SK-N-SH treated with all-trans-retinoic acid at 6 μM for 48 hours (cell line): Measurements from ENCODE around the gene ATP8A2.

Experiments
- ATAC-seq: fragments of 200-7000 bp; cut with Tn5 transposase; 3 replicates; pipeline ENCODE4 v1.9.1; 2020; ENCODE audit warnings: mild to moderate bottlenecking, moderate library complexity
- ARNTL ChIP-seq: fragments of 450-650 bp; formaldehyde crosslinking; IDR thresholded peaks from 2 replicates; pipeline ENCODE4 v1.5.0; 2020; ENCODE audit warnings: low read depth, mild to moderate bottlenecking, moderate library complexity, borderline replicate concordance
- BACH2 ChIP-seq: fragments of 250-450 bp; sonication (Bioruptor Pico); IDR thresholded peaks from 2 replicates; pipeline ENCODE4 v1.9.0; 2021; ENCODE audit warnings: mild to moderate bottlenecking, borderline replicate concordance
- CSDC2 ChIP-seq: fragments of 250-450 bp; sonication (Bioruptor Pico); IDR thresholded peaks from 2 replicates; pipeline ENCODE4 v1.5.0; 2020; ENCODE audit warnings: mild to moderate bottlenecking, moderate library complexity
- ESRRG ChIP-seq: fragments of 250-450 bp; sonication (Bioruptor Pico); IDR thresholded peaks from 2 replicates; pipeline ENCODE4 v1.6.1; 2021; ENCODE audit warnings: mild to moderate bottlenecking
- OSR1 ChIP-seq: fragments of 250-450 bp; sonication (Bioruptor Pico); IDR thresholded peaks from 2 replicates; pipeline ENCODE4 v1.8.0; 2022; ENCODE audit warnings: moderate library complexity, mild to moderate bottlenecking, inconsistent platforms
- PPARA ChIP-seq: fragments of 250-450 bp; sonication (Bioruptor Pico); IDR thresholded peaks from 2 replicates; pipeline ENCODE4 v1.5.0; 2020; ENCODE audit warnings: mild to moderate bottlenecking, borderline replicate concordance
- SNAI2 ChIP-seq: fragments of 250-450 bp; sonication (Bioruptor Pico); IDR thresholded peaks from 2 replicates; pipeline ENCODE4 v1.5.0; 2020; ENCODE audit warnings: mild to moderate bottlenecking, moderate library complexity
- ZFP3 ChIP-seq: fragments of 250-450 bp; sonication (Bioruptor Pico); IDR thresholded peaks from 2 replicates; pipeline ENCODE4 v1.5.0; 2020; ENCODE audit warnings: mild to moderate bottlenecking, moderate library complexity
- ZFP30 ChIP-seq: fragments of 450-650 bp; formaldehyde crosslinking; IDR thresholded peaks from 2 replicates; pipeline ENCODE4 v1.5.0; 2022; ENCODE audit warnings: mild to moderate bottlenecking, moderate library complexity
- ZNF565 ChIP-seq: fragments of 450-650 bp; formaldehyde crosslinking; conservative IDR thresholded peaks from 2 replicates; pipeline ENCODE4 v1.5.0; 2020; ENCODE audit warnings: low read depth, mild to moderate bottlenecking, moderate library complexity
- ZNF70 ChIP-seq: fragments of 450-650 bp; formaldehyde crosslinking; IDR thresholded peaks from 2 replicates; pipeline ENCODE4 v1.5.0; 2020; ENCODE audit warnings: mild to moderate bottlenecking, moderate library complexity
- ZNF8 ChIP-seq: fragments of 450-650 bp; formaldehyde crosslinking; IDR thresholded peaks from 2 replicates; pipeline ENCODE4 v1.5.0; 2020; ENCODE audit warnings: mild to moderate bottlenecking, moderate library complexity
- TF ChIP-seq, protein P1 (sequence below): fragments of 250-450 bp; sonication (Bioruptor Pico); IDR thresholded peaks from 2 replicates; pipeline ENCODE4 v1.8.0; 2020; ENCODE audit warnings: mild to moderate bottlenecking, moderate library complexity, borderline replicate concordance
- TF ChIP-seq, protein P2 (sequence below): fragments of 250-450 bp; sonication (Bioruptor Pico); IDR thresholded peaks from 2 replicates; pipeline ENCODE4 v1.8.0; 2021; ENCODE audit warnings: low read depth, mild to moderate bottlenecking, moderate library complexity, borderline replicate concordance
- TF ChIP-seq, protein P3 (sequence below): fragments of 250-450 bp; sonication (Bioruptor Pico); IDR thresholded peaks from 2 replicates; pipeline ENCODE4 v1.5.1; 2020; ENCODE audit warnings: low read depth, mild to moderate bottlenecking, moderate library complexity

ATP8A2 gene

DNA sequence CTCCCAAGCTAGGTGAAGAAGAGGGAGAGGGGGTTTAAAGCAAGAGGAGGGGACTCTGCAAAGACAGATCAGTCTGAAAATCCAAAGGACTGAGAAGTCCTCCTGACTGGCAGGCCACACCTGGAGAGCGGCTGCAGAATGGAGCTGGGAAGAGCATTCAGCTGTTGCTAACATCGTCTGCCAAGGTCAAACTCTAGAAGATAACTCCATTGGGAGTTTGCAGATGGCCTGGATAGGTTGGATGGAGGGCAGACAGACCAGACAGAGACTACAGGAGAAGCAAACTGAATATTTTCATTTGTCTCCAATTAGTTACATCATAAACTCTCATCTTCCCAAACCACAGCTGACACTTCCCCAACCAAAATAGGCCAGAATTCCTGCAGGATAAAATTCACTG, 699.9 kb downstream of the ATP8A2 start (continued):
- TF ChIP-seq ZNF8 (CRISPR knock-in tag) (no peak), OSR1 (CRISPR knock-in tag) (no peak), ZNF70 (CRISPR knock-in tag) (no peak), BACH2 (CRISPR knock-in tag) (no peak), ZNF565 (CRISPR knock-in tag) (no peak), PPARA (no peak), ESRRG (CRISPR knock-in tag) (no peak), CSDC2 (CRISPR knock-in tag) (no peak)
- TF ChIP-seq, protein P1, sequence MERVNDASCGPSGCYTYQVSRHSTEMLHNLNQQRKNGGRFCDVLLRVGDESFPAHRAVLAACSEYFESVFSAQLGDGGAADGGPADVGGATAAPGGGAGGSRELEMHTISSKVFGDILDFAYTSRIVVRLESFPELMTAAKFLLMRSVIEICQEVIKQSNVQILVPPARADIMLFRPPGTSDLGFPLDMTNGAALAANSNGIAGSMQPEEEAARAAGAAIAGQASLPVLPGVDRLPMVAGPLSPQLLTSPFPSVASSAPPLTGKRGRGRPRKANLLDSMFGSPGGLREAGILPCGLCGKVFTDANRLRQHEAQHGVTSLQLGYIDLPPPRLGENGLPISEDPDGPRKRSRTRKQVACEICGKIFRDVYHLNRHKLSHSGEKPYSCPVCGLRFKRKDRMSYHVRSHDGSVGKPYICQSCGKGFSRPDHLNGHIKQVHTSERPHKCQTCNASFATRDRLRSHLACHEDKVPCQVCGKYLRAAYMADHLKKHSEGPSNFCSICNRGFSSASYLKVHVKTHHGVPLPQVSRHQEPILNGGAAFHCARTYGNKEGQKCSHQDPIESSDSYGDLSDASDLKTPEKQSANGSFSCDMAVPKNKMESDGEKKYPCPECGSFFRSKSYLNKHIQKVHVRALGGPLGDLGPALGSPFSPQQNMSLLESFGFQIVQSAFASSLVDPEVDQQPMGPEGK (CRISPR knock-in tag): no peak
- TF ChIP-seq, protein P2, sequence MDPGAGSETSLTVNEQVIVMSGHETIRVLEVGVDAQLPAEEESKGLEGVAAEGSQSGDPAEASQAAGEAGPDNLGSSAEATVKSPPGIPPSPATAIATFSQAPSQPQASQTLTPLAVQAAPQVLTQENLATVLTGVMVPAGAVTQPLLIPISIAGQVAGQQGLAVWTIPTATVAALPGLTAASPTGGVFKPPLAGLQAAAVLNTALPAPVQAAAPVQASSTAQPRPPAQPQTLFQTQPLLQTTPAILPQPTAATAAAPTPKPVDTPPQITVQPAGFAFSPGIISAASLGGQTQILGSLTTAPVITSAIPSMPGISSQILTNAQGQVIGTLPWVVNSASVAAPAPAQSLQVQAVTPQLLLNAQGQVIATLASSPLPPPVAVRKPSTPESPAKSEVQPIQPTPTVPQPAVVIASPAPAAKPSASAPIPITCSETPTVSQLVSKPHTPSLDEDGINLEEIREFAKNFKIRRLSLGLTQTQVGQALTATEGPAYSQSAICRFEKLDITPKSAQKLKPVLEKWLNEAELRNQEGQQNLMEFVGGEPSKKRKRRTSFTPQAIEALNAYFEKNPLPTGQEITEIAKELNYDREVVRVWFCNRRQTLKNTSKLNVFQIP (CRISPR knock-in tag): no peak

DNA sequence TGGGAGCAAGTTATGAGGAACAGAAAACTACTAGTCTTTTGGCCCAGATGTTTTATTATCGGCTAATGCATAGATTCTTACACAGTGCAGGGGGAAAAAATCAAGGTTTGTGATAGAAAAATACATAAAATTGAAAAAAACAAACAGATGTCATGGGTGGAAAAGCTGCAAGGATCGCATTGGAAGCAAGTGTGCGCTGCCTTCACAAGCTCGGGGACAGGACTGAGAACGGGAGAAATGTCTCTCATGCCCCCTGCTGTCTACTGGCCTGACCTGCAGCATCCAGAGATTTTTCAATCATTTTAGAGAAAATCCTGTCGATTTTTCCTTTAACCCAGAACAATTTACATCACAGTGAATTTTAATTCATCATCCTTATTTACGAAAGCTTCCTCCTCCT, 700.6 kb downstream of the ATP8A2 start:
- ATAC-seq: peak; percentile 93

GRCh38 chr13:26074706-26075105, 702.9 kb downstream of the ATP8A2 start:
- no peak for TF ChIP-seq ZFP30 (CRISPR knock-in tag)
- TF ChIP-seq SNAI2: no peak
- no peak for TF ChIP-seq ZFP3 (CRISPR knock-in tag)
- TF ChIP-seq ARNTL (CRISPR knock-in tag): no peak
- no peak for TF ChIP-seq ZNF8 (CRISPR knock-in tag)
- TF ChIP-seq, protein P3, sequence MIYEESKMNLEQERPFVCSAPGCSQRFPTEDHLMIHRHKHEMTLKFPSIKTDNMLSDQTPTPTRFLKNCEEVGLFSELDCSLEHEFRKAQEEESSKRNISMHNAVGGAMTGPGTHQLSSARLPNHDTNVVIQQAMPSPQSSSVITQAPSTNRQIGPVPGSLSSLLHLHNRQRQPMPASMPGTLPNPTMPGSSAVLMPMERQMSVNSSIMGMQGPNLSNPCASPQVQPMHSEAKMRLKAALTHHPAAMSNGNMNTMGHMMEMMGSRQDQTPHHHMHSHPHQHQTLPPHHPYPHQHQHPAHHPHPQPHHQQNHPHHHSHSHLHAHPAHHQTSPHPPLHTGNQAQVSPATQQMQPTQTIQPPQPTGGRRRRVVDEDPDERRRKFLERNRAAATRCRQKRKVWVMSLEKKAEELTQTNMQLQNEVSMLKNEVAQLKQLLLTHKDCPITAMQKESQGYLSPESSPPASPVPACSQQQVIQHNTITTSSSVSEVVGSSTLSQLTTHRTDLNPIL (CRISPR knock-in tag): no peak
- ATAC-seq: peak; percentile 58; the same call in 2 of the 3 replicates
